A673 (cell line): ENCODE results near the gene WRNIP1. TPM values are rescaled to one million over a fixed set of nuclear protein-coding genes. Genes with fewer than 3 reads are reported as not detected.

Experiments
- BruUV-seq: library from RNA; stranded (reverse); fragments of 400-500 nt; replicated peaks from 2 replicates; lab custom pipeline; 2021; lab: Mats Ljungman, UMichigan
- CTCF ChIA-PET: fragments of 300-600 bp; sonication (Branson Sonifier 250); formaldehyde crosslinking; loops from one replicate; lab custom pipeline; 2022; ENCODE audit warnings: antibody characterized with exemption; lab: Charles Lee
- POLR2A ChIA-PET: fragments of 300-600 bp; sonication (Branson Sonifier 250); formaldehyde crosslinking; loops from one replicate; lab custom pipeline; 2022; ENCODE audit warnings: antibody characterized with exemption; ENCODE audit not compliant: low non-redundant PET; lab: Charles Lee
- DNase-seq: peaks from one replicate; pipeline ENCODE4 v3.0.0-alpha.2; 2015; ENCODE audit warnings: low spot score
- H3K27ac ChIP-seq: fragments of 200-600 bp; sonication (generic); 2 replicates; pipeline ENCODE4 v1.5.1; 2016; ENCODE audit warnings: mixed run types, low read depth, mild to moderate bottlenecking, mixed read lengths, antibody characterized with exemption, low read length; ENCODE audit not compliant: poor library complexity, severe bottlenecking
- H3K27me3 ChIP-seq: fragments of 200-600 bp; sonication (generic); replicated peaks from 2 replicates; pipeline ENCODE4 v1.6.1; 2017; ENCODE audit warnings: mixed run types, low read depth, mild to moderate bottlenecking, mixed read lengths, antibody characterized with exemption, low read length; ENCODE audit not compliant: insufficient read depth, poor library complexity
- H3K36me3 ChIP-seq: fragments of 200-600 bp; sonication (generic); 2 replicates; pipeline ENCODE4 v1.6.1; 2016; ENCODE audit warnings: mixed run types, mild to moderate bottlenecking, mixed read lengths, antibody characterized with exemption, low read length; ENCODE audit not compliant: insufficient read depth, poor library complexity, severe bottlenecking
- H3K4me1 ChIP-seq: fragments of 200-600 bp; sonication (generic); 2 replicates; pipeline ENCODE4 v1.6.1; 2017; ENCODE audit warnings: mixed run types, mild to moderate bottlenecking, mixed read lengths, antibody characterized with exemption, low read length; ENCODE audit not compliant: insufficient read depth, poor library complexity, severe bottlenecking
- H3K4me3 ChIP-seq: fragments of 200-600 bp; sonication (generic); 2 replicates; pipeline ENCODE4 v1.5.1; 2016; ENCODE audit warnings: low read depth, mixed run types, mild to moderate bottlenecking, mixed read lengths, low read length; ENCODE audit not compliant: poor library complexity, severe bottlenecking
- H3K9me3 ChIP-seq: fragments of 200-600 bp; sonication (generic); 2 replicates; pipeline ENCODE4 v1.6.1; 2016; ENCODE audit warnings: mixed run types, low read depth, mild to moderate bottlenecking, mixed read lengths, antibody characterized with exemption, low read length; ENCODE audit not compliant: poor library complexity, severe bottlenecking
- EZH2 ChIP-seq: fragments of 200-600 bp; sonication (generic); IDR thresholded peaks from 2 replicates; pipeline ENCODE4 v1.6.1; 2017; ENCODE audit warnings: borderline replicate concordance, low read depth, mild to moderate bottlenecking, mixed read lengths, antibody characterized with exemption, low read length; ENCODE audit not compliant: poor library complexity, severe bottlenecking
- intact Hi-C: fragments of 100-400 bp; cut with micrococcal nuclease; formaldehyde crosslinking; loops from one replicate; pipeline ENCODE4 v1.10.0; 2022; ENCODE audit not compliant: unreplicated experiment
- total RNA-seq: library from RNA; stranded (reverse); gene quantifications from 2 replicates; pipeline ENCODE4 v1.2.3, GENCODE V29; 2021
- TF ChIP-seq, protein P1 (sequence below): fragments of 300-800, 200-600 bp; sonication (generic); conservative IDR thresholded peaks from 2 replicates; pipeline ENCODE4 v1.5.1; 2017; ENCODE audit warnings: low read depth, mild to moderate bottlenecking, antibody characterized with exemption, low read length, moderate library complexity, mixed read lengths

Gene WRNIP1
- total RNA-seq, 1 experiment from 2014 or later: 49.3 TPM

DNA sequence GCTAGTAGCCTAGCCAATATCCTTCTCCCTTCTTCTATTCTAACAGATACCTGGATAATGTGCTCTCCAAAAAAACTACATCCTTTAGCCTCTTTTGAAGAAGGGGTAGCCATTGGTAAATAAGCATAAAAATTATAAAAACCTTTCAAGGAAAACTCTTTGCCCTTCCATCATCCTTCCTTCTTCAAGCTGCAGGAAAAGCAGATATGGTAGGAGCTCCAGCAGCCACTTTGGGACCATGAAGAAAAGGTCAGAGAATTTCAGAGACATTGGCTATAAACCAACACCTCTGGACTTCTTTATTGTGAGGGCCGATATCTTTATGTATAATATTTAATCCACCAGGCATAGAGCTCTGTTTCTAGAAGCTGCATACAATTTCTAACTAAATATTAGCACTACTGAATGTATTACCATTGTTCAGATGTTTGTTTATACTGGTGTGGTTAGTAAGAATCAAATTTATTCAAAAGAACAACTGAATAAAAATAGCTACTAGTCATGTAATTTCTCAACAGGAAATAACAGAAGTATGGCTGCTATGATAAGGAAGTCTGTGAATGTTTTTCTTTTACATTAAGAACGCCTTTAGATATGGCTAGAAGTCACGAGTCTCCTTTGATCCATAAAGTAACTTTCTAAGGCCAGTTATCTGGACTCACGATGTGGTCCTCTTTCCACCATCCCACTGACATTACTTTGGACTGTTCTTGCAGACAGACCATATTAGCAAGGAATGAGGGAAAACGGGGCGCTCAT lies 46.7 kb upstream of the WRNIP1 start:
- H3K9me3 ChIP-seq: no peaks in the 10 kb centered on the region
- intact Hi-C loops: no loop called here
- H3K4me1 ChIP-seq: no peaks in the 10 kb centered on the region
- no peak for DNase-seq
- H3K27me3 ChIP-seq: no peaks in the 10 kb centered on the region
- no peak overlapping the region for H3K27ac ChIP-seq
- no peaks in the 10 kb centered on the region for H3K36me3 ChIP-seq
- no TSS peak for BruUV-seq
- CTCF ChIA-PET: no interaction called here
- H3K4me3 ChIP-seq: no peak overlapping the region
- TF ChIP-seq, protein P1, sequence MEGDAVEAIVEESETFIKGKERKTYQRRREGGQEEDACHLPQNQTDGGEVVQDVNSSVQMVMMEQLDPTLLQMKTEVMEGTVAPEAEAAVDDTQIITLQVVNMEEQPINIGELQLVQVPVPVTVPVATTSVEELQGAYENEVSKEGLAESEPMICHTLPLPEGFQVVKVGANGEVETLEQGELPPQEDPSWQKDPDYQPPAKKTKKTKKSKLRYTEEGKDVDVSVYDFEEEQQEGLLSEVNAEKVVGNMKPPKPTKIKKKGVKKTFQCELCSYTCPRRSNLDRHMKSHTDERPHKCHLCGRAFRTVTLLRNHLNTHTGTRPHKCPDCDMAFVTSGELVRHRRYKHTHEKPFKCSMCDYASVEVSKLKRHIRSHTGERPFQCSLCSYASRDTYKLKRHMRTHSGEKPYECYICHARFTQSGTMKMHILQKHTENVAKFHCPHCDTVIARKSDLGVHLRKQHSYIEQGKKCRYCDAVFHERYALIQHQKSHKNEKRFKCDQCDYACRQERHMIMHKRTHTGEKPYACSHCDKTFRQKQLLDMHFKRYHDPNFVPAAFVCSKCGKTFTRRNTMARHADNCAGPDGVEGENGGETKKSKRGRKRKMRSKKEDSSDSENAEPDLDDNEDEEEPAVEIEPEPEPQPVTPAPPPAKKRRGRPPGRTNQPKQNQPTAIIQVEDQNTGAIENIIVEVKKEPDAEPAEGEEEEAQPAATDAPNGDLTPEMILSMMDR: no peak
- TF ChIP-seq EZH2: no peak
- POLR2A ChIA-PET: no interaction called here

DNA sequence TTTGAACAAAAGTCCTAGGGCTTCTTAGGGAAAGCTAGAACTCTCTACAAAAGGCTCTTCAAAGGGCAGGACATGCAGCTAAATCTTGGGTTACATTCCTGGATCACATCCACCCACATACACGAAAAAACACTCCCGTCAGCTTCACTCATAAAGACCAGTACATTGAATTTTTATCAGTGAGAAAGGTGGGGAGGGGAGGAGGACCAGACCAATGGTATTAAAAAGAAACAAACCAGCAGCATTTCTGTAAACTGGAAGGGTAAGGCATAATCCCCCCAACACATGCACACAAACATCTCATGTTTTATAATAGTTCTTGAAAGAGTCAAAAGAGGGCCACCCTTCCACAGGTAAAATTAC lies 46.1 kb upstream of the WRNIP1 start:
- ChIA-PET POLR2A (no interaction called here), CTCF (no interaction called here)
- no peaks in the 10 kb centered on the region for H3K36me3 ChIP-seq
- intact Hi-C loops: no loop called here
- BruUV-seq: no TSS peak
- no peaks in the 10 kb centered on the region for H3K27me3 ChIP-seq
- TF ChIP-seq, protein P1: no peak
- no peak for TF ChIP-seq EZH2
- no peak overlapping the region for H3K4me3 ChIP-seq
- H3K27ac ChIP-seq: no peak overlapping the region
- no peaks in the 10 kb centered on the region for H3K9me3 ChIP-seq
- no peak for DNase-seq
- no peaks in the 10 kb centered on the region for H3K4me1 ChIP-seq

DNA sequence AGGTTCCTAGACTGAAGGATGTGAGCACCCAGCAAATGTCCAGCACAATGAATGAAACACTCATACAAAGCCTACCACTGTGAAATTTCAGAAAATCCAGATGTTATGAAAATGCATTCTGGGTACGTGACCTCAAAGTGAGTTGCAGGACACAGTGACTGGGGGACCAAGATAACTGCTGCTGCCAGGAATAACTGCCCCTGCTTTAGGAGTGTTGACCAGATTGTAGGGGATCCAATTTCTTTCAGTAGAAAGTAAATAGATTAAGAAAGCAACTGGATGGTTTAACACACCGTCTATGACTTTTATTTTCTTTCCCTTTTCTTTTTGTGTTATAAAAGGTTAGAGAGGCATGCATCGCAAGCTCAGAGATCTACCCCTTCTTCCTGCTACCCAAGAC lies 44.0 kb upstream of the WRNIP1 start:
- Histone ChIP-seq H3K9me3 (no peaks in the 10 kb centered on the region), H3K36me3 (no peaks in the 10 kb centered on the region), H3K4me1 (no peaks in the 10 kb centered on the region), H3K4me3 (no peak overlapping the region), H3K27ac (no peak overlapping the region), H3K27me3 (no peaks in the 10 kb centered on the region)
- DNase-seq: no peak
- intact Hi-C loops: no loop called here
- ChIA-PET POLR2A (no interaction called here), CTCF (no interaction called here)
- no peak for TF ChIP-seq EZH2
- TF ChIP-seq, protein P1: no peak
- no TSS peak for BruUV-seq
